ENCODE data around the gene UQCC2.

UQCC2 gene

DNA sequence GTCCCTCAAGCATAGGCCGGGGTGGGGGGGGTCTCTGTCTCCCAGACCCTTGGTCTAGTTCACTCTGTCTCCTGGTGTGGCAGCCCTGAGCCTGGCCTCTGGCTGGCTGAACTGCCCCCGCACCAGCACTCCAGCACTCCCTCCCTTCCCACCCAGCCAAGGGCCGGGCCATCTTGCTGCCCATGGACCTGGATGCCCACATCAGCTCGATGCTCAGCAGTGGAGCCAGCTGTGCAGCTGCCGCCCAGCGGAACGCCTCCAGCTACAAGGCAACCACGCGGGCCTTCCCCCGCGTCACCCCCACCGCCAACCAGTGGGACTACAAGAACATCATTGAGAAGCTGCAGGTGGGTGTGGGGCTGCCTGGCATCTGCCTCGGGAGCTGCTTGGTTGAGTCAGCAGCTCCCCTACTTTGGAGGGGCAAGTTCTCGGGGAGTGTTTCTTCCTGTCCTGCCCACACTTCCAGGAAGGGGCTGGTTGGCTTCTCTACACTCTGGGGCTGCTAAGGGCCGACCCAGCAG lies 28.4 kb downstream of the UQCC2 start:
- Histone ChIP-seq H3K4me3 (ENCODE audit: low read depth, low read length) (no peak overlapping the region), H3K27me3 (ENCODE audit: insufficient read depth, low read depth, severe bottlenecking) (no peaks in the 10 kb centered on the region), H3K9me3 (ENCODE audit: severe bottlenecking) (no peaks in the 10 kb centered on the region), H3K36me3 (peaks cover 95% of the 10 kb centered on the region), H3K27ac (no peak overlapping the region)
- no peak for DNase-seq
- TF ChIP-seq, protein P1, sequence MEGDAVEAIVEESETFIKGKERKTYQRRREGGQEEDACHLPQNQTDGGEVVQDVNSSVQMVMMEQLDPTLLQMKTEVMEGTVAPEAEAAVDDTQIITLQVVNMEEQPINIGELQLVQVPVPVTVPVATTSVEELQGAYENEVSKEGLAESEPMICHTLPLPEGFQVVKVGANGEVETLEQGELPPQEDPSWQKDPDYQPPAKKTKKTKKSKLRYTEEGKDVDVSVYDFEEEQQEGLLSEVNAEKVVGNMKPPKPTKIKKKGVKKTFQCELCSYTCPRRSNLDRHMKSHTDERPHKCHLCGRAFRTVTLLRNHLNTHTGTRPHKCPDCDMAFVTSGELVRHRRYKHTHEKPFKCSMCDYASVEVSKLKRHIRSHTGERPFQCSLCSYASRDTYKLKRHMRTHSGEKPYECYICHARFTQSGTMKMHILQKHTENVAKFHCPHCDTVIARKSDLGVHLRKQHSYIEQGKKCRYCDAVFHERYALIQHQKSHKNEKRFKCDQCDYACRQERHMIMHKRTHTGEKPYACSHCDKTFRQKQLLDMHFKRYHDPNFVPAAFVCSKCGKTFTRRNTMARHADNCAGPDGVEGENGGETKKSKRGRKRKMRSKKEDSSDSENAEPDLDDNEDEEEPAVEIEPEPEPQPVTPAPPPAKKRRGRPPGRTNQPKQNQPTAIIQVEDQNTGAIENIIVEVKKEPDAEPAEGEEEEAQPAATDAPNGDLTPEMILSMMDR (IDR thresholded peaks at IDR 0.05; ENCODE audit: low read depth, low read length) = no peak

DNA sequence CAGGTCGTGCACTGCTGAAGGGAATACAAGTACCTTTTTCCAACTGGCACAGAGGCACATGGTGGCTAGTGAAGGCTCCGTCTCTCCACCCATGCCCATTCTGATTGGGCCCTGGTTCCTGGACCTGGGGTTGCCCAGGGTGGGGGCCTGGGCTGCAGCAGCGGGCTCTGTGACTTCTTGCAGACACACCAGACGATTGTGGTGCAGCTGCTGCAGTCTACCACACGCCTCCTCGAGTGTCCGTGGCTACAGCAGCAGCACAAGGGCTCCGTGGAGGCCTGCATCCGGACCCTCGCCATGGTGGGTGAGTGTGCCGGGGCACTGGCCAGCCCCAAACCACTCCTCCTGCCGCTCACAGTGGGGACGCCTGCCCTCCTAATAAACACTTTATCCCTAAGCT lies 29.2 kb downstream of the UQCC2 start:
- no peak for DNase-seq
- no peak overlapping the region for H3K4me3 ChIP-seq (ENCODE audit: low read depth, low read length)
- H3K9me3 ChIP-seq (ENCODE audit: severe bottlenecking) = no peaks in the 10 kb centered on the region
- TF ChIP-seq, protein P1 (IDR thresholded peaks at IDR 0.05; ENCODE audit: low read depth, low read length) = no peak
- peaks cover 95% of the 10 kb centered on the region for H3K36me3 ChIP-seq
- no peaks in the 10 kb centered on the region for H3K27me3 ChIP-seq (ENCODE audit: insufficient read depth, low read depth, severe bottlenecking)
- H3K27ac ChIP-seq = no peak overlapping the region

DNA sequence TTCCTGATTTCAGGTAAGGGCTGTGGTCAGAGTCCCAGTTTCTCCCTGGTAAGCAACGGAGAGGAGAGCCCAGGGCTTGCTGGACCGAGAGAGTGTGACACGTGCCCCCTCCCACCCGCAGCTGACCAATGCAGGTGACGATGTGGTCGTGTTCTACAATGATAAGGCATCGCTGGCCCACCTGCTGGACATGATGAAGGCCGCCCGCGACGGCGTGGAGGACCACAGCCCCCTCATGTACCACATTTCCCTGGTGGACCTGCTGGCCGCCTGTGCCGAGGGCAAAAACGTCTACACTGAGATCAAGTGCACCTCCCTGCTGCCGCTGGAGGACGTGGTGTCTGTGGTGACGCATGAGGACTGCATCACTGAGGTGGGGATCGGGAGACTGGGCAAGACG lies 31.7 kb downstream of the UQCC2 start:
- TF ChIP-seq, protein P1 (IDR thresholded peaks at IDR 0.05; ENCODE audit: low read depth, low read length) = no peak
- Histone ChIP-seq H3K36me3 (peaks cover 93% of the 10 kb centered on the region), H3K4me3 (ENCODE audit: low read depth, low read length) (no peak overlapping the region), H3K27me3 (ENCODE audit: insufficient read depth, low read depth, severe bottlenecking) (no peaks in the 10 kb centered on the region), H3K9me3 (ENCODE audit: severe bottlenecking) (no peaks in the 10 kb centered on the region), H3K27ac (no peak overlapping the region)
- no peak for DNase-seq

DNA sequence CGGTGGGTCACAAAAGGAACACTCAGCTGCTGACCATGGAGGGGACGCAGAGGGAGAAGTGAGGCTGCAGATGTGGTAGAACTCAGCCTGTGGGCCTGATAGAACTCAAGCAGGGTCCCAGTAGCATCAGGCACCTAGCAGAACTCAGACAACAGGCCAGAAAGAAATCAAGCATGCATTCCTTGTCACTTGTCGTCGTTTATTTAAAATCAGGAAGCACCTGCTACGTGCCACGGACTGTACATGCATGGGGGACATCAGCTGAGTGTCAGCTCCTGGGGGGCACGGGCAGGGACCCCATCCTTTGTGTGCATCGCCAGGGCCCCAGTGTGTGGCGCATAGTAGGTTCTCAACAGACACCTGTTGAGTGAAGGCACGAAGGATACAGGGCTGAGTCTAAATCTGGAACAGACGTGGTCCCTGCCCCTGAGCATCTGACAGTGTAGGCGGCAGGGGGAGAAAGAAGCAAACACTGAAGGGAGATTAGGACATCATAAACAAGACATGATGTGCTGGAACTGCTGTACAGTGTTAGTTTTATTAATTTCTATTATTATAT lies 32.5 kb downstream of the UQCC2 start:
- Histone ChIP-seq H3K36me3 (peaks cover 93% of the 10 kb centered on the region), H3K27ac (no peak overlapping the region), H3K27me3 (ENCODE audit: insufficient read depth, low read depth, severe bottlenecking) (no peaks in the 10 kb centered on the region), H3K4me3 (ENCODE audit: low read depth, low read length) (no peak overlapping the region), H3K9me3 (ENCODE audit: severe bottlenecking) (no peaks in the 10 kb centered on the region)
- DNase-seq = no peak
- TF ChIP-seq, protein P1 (IDR thresholded peaks at IDR 0.05; ENCODE audit: low read depth, low read length) = no peak

DNA sequence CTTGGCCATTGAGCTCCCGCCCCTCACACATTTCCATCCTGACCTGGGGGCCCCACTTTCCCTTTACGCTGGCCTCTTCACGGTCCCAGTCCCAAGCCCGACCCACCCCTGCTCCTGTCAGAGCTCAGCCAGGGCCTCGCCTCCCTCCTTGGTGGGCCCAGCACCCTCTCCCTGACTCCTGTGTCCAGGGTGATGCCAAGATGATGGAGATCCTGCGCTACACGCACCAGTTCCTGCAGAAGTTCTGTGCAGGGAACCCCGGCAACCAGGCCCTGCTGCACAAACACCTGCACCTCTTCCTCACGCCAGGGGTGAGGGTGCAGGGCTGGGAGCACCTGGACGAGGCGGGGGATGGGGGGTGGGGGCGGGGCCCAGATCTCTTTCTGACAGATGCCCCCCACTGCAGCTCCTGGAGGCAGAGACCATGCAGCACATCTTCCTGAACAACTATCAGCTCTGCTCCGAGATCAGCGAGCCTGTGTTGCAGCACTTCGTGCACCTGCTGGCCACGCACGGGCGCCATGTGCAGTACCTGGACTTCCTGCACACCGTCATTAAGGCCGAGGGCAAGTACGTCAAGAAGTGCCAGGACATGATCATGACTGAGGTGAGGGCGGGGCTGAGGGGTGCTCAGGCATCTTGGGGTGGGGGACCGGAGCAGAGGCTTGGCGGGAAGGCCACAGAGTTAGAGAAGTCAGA lies 33.1 kb downstream of the UQCC2 start:
- peaks cover 93% of the 10 kb centered on the region for H3K36me3 ChIP-seq

More for the DNA sequence above, 33.1 kb downstream of the UQCC2 start:
- DNase-seq = no peak
- TF ChIP-seq, protein P1 (IDR thresholded peaks at IDR 0.05; ENCODE audit: low read depth, low read length) = no peak
- no peaks in the 10 kb centered on the region for H3K27me3 ChIP-seq (ENCODE audit: insufficient read depth, low read depth, severe bottlenecking)
- no peaks in the 10 kb centered on the region for H3K9me3 ChIP-seq (ENCODE audit: severe bottlenecking)
- H3K27ac ChIP-seq = no peak overlapping the region
- H3K4me3 ChIP-seq (ENCODE audit: low read depth, low read length) = no peak overlapping the region

All from WERI-Rb-1 (cell line).